ENCODE measurements around the gene DDX46.

The DDX46 gene

DNA sequence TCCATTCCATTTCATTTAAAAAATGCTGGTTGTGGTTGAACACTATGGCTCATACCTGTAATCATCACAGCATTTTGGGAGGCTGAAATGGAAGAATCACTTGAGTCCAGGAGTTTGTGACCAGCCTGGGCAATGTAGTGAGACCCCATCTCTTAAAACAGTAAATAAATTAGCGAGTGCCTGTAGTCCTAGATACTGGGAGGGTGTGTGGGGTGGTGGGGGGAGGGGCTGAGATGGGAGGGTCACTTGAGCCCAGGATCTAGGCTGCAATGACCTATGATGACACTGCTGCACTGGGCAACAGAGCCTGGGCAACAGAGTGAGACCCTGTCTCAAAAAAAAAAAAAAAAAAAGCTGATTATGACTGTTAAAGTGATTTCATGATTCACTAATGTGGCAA is 29.1 kb downstream of the DDX46 start:
- no peak for DNase-seq (ENCODE audit: low read depth)
- TF ChIP-seq CTCF (IDR thresholded peaks at IDR 0.05; ENCODE audit: control insufficient read depth, extremely low read depth, insufficient read depth), result no peak
- no peak overlapping the region for H3K4me3 ChIP-seq (ENCODE audit: low read depth, low read length)

- no peak for TF ChIP-seq CTCF (IDR thresholded peaks at IDR 0.05; ENCODE audit: control insufficient read depth, extremely low read depth, insufficient read depth)
Measured at GRCh38 chr5:134791580-134791979, 33.0 kb downstream of the DDX46 start.

DNA sequence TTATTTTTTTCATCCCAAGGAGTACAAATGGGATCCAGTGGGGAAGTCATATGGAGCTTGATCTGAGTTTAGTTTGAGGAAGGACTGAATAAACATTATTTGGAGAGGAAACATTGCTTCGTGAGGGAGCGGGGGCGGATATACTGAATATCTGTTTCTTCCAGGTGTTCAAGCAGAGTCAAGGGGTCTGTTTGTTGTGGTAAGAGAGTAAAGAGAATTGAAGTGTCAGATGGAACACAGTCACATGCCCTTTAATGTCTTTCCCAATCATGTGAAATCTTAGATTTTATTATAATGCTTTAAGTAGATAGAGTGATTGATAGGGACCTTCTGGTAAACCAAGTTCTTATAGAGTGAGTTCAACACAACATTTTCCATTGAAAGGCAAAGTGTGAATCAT is 33.7 kb downstream of the DDX46 start:
- DNase-seq (ENCODE audit: low read depth), result no peak
- no peak for TF ChIP-seq CTCF (IDR thresholded peaks at IDR 0.05; ENCODE audit: control insufficient read depth, extremely low read depth, insufficient read depth)
- no peak overlapping the region for H3K4me3 ChIP-seq (ENCODE audit: low read depth, low read length)

More at GRCh38 chr5:134791580-134791979, 33.0 kb downstream of the DDX46 start:
- DNase-seq (ENCODE audit: low read depth), result no peak
- H3K4me3 ChIP-seq (ENCODE audit: low read depth, low read length), result no peak overlapping the region

GRCh38 chr5:134793111-134793510 is 34.5 kb downstream of the DDX46 start:
- TF ChIP-seq CTCF (IDR thresholded peaks at IDR 0.05; ENCODE audit: control insufficient read depth, extremely low read depth, insufficient read depth), result no peak

GRCh38 chr5:134794082-134794481 is 35.5 kb downstream of the DDX46 start:
- TF ChIP-seq CTCF (IDR thresholded peaks at IDR 0.05; ENCODE audit: control insufficient read depth, extremely low read depth, insufficient read depth), result no peak
- no peak overlapping the region for H3K4me3 ChIP-seq (ENCODE audit: low read depth, low read length)
- no peak for DNase-seq (ENCODE audit: low read depth)

More at GRCh38 chr5:134793111-134793510, 34.5 kb downstream of the DDX46 start:
- no peak overlapping the region for H3K4me3 ChIP-seq (ENCODE audit: low read depth, low read length)
- no peak for DNase-seq (ENCODE audit: low read depth)

- no peak for TF ChIP-seq CTCF (IDR thresholded peaks at IDR 0.05; ENCODE audit: control insufficient read depth, extremely low read depth, insufficient read depth)
- no peak for DNase-seq (ENCODE audit: low read depth)
- no peak overlapping the region for H3K4me3 ChIP-seq (ENCODE audit: low read depth, low read length)
Measured at GRCh38 chr5:134794819-134795218, 36.2 kb downstream of the DDX46 start.

DNA sequence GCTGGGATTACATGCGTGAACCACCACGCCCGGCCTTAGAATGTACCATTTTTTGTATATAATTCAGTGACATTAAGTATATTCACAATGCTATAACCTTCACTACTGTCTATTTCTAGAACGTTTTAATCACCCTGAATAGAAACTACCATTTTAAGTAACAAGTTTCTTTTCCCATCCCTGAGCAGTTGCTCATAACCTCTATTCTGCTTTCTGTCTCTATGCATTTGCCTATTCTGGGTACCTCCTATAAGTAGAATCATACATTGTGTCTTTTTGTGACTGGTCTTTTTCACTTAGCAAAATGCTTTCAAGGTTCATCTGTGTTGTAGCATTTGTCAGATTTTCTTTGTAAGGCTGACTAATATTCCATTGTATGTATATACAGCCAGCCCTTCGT is 39.9 kb downstream of the DDX46 start:
- no peak overlapping the region for H3K4me3 ChIP-seq (ENCODE audit: low read depth, low read length)
- TF ChIP-seq CTCF (IDR thresholded peaks at IDR 0.05; ENCODE audit: control insufficient read depth, extremely low read depth, insufficient read depth), result no peak
- no peak for DNase-seq (ENCODE audit: low read depth)

Measured in LNCaP clone FGC (cell line).